LNCaP clone FGC (cell line): ENCODE measurements around the gene PGA3.
"Not testable (repeated sequence)": the region's sequence is repeated elsewhere in the genome, so short reads cannot be mapped to it uniquely, and the experiment has no call there.

Experiments
- DNase-seq: peaks from one replicate; pipeline ENCODE4 v3.0.0-alpha.2; 2011; ENCODE audit warnings: low read depth
- H3K4me3 ChIP-seq: 2 replicates; pipeline ENCODE4 v1.5.1; 2011; ENCODE audit warnings: mild to moderate bottlenecking, low read depth, low read length, control low read depth
- TF ChIP-seq, protein P1 (sequence below): IDR thresholded peaks from 2 replicates; pipeline ENCODE4 v1.5.1; 2012; ENCODE audit warnings: mild to moderate bottlenecking; ENCODE audit not compliant: control insufficient read depth, insufficient read depth; ENCODE audit errors: extremely low read depth

PGA3 gene

DNA sequence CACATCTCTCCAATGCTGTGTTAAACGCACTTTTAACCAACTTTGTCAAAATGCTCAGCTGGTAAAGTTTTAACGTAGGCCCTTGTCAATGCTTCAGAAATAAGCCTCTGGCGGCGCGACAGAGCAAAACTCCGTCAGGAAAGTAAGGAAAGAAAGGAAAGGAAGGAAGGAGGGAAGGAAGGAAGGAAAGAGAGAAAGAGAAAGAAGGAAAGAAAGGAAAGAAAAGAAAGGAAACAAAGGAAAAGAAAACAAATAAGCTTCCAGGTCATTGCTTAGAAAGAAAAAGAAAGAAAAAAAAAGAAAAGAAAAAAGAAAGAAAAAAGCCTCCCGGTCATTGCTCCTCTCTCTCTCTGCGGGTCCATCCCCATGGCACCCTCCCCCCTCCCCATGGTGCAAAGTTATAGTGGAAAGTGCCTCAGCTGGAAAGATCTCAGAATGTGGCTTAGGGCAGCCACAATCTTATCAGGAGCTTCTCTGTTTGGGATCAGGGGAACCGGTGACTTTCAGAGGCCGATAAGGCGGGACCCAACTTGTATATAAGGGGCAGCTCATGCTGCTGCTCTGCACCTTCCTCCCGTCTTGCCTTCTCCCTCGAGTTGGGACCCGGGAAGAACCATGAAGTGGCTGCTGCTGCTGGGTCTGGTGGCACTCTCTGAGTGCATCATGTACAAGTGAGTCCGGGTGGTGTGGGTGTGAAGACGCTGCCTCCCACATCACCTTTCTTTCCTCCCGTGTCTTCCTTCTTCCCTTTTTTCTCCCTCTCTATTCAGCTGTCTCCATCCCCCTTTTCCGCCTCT, at the start of gene PGA3:
TSS of gene PGA3 (plus strand) at position 566 of the 797 bp plus-strand sequence. CDS start at position 616, 50 bp downstream.
- DNase-seq, H3K4me3 ChIP-seq: not testable (repeated sequence)

DNA sequence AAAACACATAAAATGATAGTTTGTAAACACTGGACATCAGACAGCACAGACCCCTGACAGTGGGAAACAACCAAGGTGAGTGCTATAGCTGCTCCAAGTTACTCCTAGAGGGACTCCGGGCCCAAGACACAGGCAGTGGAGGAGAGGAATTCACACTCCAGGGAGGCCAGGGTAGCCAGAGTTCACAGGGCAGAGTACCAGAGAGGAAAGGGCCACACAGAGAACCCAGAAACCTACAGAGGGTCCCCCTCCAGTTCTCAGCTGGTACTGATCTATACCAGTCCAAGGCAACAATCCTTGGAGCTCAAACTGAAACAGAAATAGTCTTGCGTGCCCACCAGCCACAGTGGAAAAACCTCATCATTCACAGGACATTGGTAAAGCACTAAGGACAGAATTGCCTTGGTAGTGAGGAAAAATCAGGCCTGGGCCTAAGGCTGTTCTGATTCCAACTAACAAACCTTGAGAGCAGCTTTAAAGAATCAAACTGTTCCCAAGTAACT, 49.7 kb upstream of the PGA3 start:
- DNase-seq, result no peak

DNA sequence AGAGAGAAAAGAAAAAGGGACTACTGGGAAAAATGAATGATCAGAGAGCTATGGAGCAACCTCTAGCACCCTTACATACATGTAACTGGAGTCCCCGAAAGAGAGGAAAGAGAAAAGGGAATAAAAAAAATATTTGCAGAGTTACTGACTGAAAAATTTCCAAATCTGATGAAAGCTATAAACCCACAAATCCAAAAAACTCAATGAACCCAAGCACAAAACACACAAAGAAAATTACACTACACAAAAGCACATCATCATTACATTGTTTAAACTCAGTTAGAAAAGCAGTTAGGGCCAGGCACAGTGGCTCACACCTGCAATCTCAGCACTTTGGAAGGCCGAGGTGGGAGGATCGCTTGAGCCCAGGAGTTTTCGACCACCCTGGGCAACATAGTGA, 48.8 kb upstream of the PGA3 start:
- DNase-seq, result no peak
- TF ChIP-seq, protein P1, sequence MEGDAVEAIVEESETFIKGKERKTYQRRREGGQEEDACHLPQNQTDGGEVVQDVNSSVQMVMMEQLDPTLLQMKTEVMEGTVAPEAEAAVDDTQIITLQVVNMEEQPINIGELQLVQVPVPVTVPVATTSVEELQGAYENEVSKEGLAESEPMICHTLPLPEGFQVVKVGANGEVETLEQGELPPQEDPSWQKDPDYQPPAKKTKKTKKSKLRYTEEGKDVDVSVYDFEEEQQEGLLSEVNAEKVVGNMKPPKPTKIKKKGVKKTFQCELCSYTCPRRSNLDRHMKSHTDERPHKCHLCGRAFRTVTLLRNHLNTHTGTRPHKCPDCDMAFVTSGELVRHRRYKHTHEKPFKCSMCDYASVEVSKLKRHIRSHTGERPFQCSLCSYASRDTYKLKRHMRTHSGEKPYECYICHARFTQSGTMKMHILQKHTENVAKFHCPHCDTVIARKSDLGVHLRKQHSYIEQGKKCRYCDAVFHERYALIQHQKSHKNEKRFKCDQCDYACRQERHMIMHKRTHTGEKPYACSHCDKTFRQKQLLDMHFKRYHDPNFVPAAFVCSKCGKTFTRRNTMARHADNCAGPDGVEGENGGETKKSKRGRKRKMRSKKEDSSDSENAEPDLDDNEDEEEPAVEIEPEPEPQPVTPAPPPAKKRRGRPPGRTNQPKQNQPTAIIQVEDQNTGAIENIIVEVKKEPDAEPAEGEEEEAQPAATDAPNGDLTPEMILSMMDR, result no peak
- no peak overlapping the region for H3K4me3 ChIP-seq

More for the DNA sequence above, 49.7 kb upstream of the PGA3 start:
- TF ChIP-seq, protein P1, result no peak
- H3K4me3 ChIP-seq, result no peak overlapping the region

DNA sequence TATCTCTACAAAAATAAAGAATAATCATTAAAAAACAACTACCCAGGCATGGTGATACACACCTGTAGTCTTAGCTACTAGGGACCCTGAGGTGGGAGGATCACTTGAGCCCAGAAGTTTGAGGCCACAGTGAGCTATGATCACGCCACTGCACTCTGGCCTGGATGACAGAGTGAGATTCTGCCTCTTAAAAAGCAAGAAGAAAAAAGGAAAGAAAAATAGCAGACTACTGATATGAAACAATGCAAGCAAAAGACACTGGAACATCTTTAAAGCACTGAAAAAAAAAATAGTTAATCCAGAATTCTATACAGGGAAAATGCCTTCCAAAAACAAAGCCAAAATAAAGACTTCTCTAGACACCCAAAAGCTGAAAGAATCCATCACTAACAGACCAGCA, 48.0 kb upstream of the PGA3 start:
- DNase-seq, result no peak
- TF ChIP-seq, protein P1, result no peak
- H3K4me3 ChIP-seq, result no peak overlapping the region

DNA sequence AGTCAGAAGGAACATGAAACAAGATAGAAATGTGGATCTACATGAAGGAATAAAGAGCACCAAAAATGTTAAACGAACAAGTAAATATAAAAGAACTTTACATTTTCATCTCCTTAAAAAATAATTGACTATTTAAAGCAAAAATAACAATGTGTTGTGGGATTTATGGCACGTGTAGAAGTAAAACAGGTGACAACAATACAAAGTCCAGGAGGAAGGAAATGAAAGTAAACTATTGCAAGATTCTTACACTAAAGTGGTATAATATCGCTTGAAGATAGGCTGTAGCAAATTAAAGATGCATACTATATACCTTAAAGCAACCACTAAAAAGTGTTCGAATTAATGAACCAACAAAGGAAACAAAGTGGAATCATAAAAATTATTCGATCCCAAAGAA, 47.6 kb upstream of the PGA3 start:
- TF ChIP-seq, protein P1, result no peak
- DNase-seq, result no peak
- no peak overlapping the region for H3K4me3 ChIP-seq

DNA sequence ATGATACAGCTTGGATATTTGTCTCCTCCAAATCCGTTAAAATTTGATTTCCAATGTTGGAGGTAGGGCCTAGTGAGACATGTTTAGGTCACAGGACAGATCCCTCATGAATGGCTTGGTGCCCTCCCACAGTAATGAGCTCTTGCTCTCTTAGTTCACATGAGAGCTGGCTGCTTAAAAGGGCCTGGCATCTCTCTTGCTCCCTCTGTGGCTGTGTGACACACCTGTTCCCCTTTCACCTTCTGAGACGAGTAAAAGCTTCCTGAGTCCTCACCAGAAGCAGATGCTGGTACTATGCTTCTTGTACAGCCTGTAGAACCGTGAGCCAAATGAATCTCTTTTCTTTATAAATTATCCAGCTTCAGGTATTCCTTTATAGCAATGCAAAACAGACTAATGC, 45.6 kb upstream of the PGA3 start:
- TF ChIP-seq, protein P1, result 0 out of 2 replicates have a peak, but pooled peaks have one; percentile 22
- no peak for DNase-seq
- H3K4me3 ChIP-seq, result peak overlapping the region; percentile 32

DNA sequence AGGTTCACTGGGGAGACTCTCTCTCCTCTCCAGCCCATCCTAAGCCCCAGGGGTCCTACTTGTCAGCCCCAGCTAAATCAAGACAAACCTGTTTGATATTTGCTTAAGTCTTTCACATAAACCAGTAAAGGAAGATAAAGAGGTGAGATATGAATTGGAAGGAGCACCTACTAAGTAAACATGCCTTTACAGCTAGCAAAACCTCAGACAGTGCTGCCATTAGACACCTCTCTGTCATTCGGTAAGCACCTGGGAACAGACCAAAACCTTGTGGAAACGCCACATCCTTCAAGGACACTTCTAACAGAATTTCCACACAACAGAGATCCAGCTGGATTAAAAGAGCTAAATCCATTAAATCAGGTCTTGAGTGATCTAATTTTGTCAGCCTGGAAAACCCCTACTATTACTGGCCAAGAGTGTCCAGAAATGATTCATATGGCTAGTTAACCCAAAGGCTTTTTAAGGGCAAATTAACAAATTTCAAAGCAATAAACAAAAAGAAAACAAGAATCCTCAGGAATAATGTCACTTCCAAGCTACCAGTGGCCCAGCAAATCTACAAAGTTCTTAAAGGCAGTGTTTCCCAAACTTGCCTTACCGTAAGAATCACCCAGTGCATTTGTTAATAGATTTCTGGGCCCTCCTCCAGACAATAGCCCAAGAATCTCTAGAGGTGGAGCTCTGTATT, 44.5 kb upstream of the PGA3 start:
- TF ChIP-seq, protein P1, result no peak
- peak; percentile 99 for DNase-seq
- H3K4me3 ChIP-seq, result peak overlapping the region; percentile 47
